Measurements from ENCODE around the gene ZSCAN2. TPM values are rescaled to one million over a fixed set of nuclear protein-coding genes. Genes with fewer than 3 reads are reported as not detected.
A peak's percentile ranks its signal among the peaks of the same experiment; 100 is the strongest.
"Not testable (repeated sequence)": the region's sequence is repeated elsewhere in the genome, so short reads cannot be mapped to it uniquely, and the experiment has no call there.

ZSCAN2 gene
- total RNA-seq, 2 experiments from 2014 or later: 10.8 to 10.9 TPM

DNA sequence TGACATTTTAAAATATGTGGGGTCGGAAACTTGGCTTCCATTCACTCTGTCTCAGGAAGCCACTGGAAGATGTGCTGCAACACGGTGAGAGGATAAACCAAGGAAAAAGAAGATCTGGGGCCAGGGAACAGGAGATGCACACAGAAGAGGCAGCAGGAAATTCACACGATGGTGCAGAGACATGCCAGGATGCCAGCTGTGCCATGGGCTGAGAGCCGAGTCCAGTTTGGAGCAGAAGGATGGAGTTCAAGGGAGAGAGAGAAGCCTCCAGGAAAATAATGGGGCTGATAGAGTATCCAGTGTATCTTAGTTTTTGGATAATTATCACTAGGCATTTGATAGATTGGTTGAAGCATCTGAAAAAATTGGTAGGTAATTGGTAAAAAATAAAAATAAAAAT lies 16.9 kb upstream of the ZSCAN2 start:
- peaks cover 14% of the 10 kb centered on the region for H3K4me1 Mint-ChIP-seq
- CTCF ChIA-PET: interaction anchor here (0.8 to 1.6 kb wide), 6 partner anchors 8 to 344 kb away, joined by 3 to 5 read pairs (median 4); partner anchors contain the start of gene ZSCAN2
- POLR2A ChIA-PET; H3K27ac Mint-ChIP-seq; H3K9me3 Mint-ChIP-seq; DNase-seq; H3K27me3 Mint-ChIP-seq; H3K4me3 Mint-ChIP-seq; H3K36me3 Mint-ChIP-seq (ENCODE audit: low read depth): not testable (repeated sequence)

DNA sequence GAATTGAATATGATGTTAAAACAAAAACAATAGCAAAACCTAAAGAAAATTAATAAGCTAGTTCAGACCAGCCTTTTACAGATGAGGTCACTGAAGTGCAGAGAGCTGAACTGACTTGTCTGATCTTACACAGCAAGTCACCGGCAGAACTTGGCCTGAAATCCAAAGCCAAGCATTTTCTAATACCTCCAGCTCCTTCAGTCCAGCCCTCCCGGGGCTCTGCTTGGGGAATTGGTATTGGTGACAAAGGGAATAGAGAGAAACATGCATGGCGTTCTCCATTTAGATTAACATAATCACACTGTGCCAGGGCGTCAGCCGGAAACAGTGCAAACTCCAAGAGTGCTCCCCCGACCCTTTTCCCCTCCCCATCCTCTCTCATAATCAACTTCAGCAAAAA lies 14.1 kb upstream of the ZSCAN2 start:
- ChIA-PET CTCF (interaction anchor here (0.8 to 2.6 kb wide), 9 partner anchors 10 to 340 kb away, joined by 3 to 28 read pairs (median 8); partner anchors contain the start of gene WDR73), POLR2A (interaction anchor here (1.6 kb wide), 1 partner anchor 12 kb away, joined by 3 read pairs; no protein-coding TSS in a partner anchor)
- peaks cover 11% of the 10 kb centered on the region for H3K27me3 Mint-ChIP-seq
- peaks cover 5% of the 10 kb centered on the region for H3K36me3 Mint-ChIP-seq (ENCODE audit: low read depth)
- peaks cover 6% of the 10 kb centered on the region for H3K9me3 Mint-ChIP-seq
- no peak for DNase-seq
- H3K4me3 Mint-ChIP-seq: no peak overlapping the region
- H3K27ac Mint-ChIP-seq: no peak overlapping the region
- peaks cover 14% of the 10 kb centered on the region for H3K4me1 Mint-ChIP-seq

GRCh38 chr15:84588053-84588874 lies 12.5 kb upstream of the ZSCAN2 start:
- H3K4me3 Mint-ChIP-seq: peak overlapping the region; percentile 43
- H3K36me3 Mint-ChIP-seq (ENCODE audit: low read depth): no peaks in the 10 kb centered on the region
- DNase-seq: peak; percentile 87
- ChIA-PET CTCF (interaction anchor here (0.6 to 2.6 kb wide), 29 partner anchors 10 to 417 kb away, joined by 3 to 28 read pairs (median 4); partner anchors contain the start of genes SEC11A, WDR73, ZNF592 and ZSCAN2), POLR2A (interaction anchor here (1.2 to 1.6 kb wide), 3 partner anchors 10 to 54 kb away, joined by 3 to 7 read pairs (median 4); no protein-coding TSS in a partner anchor)
- H3K9me3 Mint-ChIP-seq: no peaks in the 10 kb centered on the region
- peaks cover 14% of the 10 kb centered on the region for H3K27me3 Mint-ChIP-seq
- H3K4me1 Mint-ChIP-seq: peaks cover 4% of the 10 kb centered on the region
- H3K27ac Mint-ChIP-seq: no peak overlapping the region

DNA sequence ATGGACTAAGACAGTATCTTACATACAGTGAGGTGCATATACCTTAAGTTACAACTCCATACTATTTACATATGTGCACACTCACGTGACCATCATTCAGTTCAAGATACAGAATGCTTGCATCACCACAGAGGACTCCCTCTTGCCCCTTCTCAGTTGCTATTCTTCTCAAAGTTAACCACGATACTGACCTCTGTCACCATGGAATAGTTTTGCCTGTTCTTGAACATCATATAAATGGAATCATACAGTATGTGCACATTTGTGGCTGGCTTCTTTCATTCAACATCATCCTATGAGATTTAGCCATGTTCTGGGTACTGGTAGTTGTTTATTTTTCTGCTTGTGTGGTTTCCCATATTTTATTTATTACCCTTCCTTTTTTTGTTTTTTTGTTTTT lies 10.4 kb upstream of the ZSCAN2 start:
- peaks cover 11% of the 10 kb centered on the region for H3K27me3 Mint-ChIP-seq
- H3K36me3 Mint-ChIP-seq (ENCODE audit: low read depth): no peaks in the 10 kb centered on the region
- H3K27ac Mint-ChIP-seq: no peak overlapping the region
- no peaks in the 10 kb centered on the region for H3K9me3 Mint-ChIP-seq
- no peak for DNase-seq
- peaks cover 4% of the 10 kb centered on the region for H3K4me1 Mint-ChIP-seq
- POLR2A ChIA-PET: interaction anchor here (1.4 to 1.7 kb wide), 2 partner anchors 10 to 64 kb away, joined by 3 to 4 read pairs; partner anchors contain the start of genes WDR73 and ZSCAN2
- CTCF ChIA-PET: interaction anchor here (1.0 kb wide), 1 partner anchor 14 kb away, joined by 4 read pairs; no protein-coding TSS in a partner anchor
- no peak overlapping the region for H3K4me3 Mint-ChIP-seq

DNA sequence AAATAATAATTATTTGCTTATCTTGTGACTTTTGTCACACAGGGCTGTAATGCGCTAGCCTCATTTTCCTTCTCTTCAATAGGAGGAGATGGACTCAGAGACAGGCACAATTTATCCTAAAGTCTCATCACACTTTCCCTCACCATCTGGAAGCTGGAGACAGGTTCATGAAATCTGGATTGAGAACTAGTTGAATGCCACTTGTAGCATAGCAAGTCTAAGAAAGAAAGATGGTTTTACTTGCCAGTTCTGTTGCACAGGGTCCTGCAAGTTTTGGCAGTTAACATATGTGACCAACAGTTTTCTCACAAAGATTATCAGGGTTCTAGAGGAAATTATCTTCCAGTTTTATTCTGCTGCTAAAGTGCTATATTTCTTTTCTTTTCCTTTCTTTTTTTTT lies 9.0 kb upstream of the ZSCAN2 start:
- CTCF ChIA-PET: interaction anchor here (1.1 kb wide), 1 partner anchor 21 kb away, joined by 3 read pairs; no protein-coding TSS in a partner anchor

DNA sequence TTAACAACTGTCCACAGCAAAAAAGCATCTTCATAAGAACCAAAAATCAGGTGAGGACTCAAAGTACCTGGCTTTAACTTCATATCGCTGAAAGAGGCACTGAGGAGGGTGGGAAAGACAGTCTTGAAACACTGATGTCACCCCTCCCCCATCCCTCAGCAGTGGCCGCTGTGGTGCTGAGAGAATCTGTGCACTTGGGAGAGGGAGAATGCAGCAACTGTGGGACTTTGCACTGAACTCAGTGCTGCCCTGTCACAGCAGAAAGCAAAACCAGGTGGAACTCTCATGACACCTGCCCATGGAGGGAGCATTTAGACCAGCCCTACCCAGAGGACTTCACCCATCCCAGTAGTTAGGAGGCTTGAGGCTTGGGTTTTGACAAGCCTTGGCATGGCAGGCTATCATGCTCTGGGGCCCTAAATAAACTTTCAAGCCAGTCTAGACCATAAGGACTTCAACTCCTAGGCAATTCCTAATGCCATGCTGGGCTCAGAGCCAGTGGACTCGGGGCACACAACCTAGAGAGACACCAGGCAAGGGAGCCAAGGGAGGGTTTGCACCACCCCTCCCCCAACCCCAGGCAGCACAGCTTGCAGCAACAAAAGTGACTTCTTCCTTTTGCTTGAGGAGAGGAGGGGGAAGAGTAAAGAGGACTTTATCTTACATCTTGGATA lies 6.1 kb upstream of the ZSCAN2 start:
- Mint-ChIP-seq H3K27me3 (peaks cover 4% of the 10 kb centered on the region), H3K4me3 (no peak overlapping the region)

More for the DNA sequence above, 9.0 kb upstream of the ZSCAN2 start:
- Mint-ChIP-seq H3K4me3 (no peak overlapping the region), H3K27ac (no peak overlapping the region), H3K36me3 (ENCODE audit: low read depth) (no peaks in the 10 kb centered on the region), H3K4me1 (peaks cover 4% of the 10 kb centered on the region), H3K9me3 (no peaks in the 10 kb centered on the region), H3K27me3 (peaks cover 10% of the 10 kb centered on the region)
- POLR2A ChIA-PET: interaction anchor here (1.7 kb wide), 1 partner anchor 9 kb away, joined by 4 read pairs; the partner anchor contains the start of gene ZSCAN2
- no peak for DNase-seq

GRCh38 chr15:84595660-84596059 lies 5.1 kb upstream of the ZSCAN2 start:
- Mint-ChIP-seq H3K4me3 (no peak overlapping the region), H3K27me3 (peaks cover 4% of the 10 kb centered on the region), H3K36me3 (ENCODE audit: low read depth) (no peaks in the 10 kb centered on the region), H3K4me1 (peaks cover 36% of the 10 kb centered on the region), H3K27ac (no peak overlapping the region), H3K9me3 (no peaks in the 10 kb centered on the region)
- no peak for DNase-seq
- ChIA-PET CTCF (no interaction called here), POLR2A (no interaction called here)

More for the DNA sequence above, 6.1 kb upstream of the ZSCAN2 start:
- H3K27ac Mint-ChIP-seq: no peak overlapping the region
- CTCF ChIA-PET: interaction anchor here (1.0 to 1.9 kb wide), 2 partner anchors 20 to 23 kb away, joined by 4 to 8 read pairs; no protein-coding TSS in a partner anchor
- H3K9me3 Mint-ChIP-seq: no peaks in the 10 kb centered on the region
- POLR2A ChIA-PET: no interaction called here
- H3K36me3 Mint-ChIP-seq (ENCODE audit: low read depth): no peaks in the 10 kb centered on the region
- no peak for DNase-seq
- H3K4me1 Mint-ChIP-seq: peaks cover 28% of the 10 kb centered on the region

DNA sequence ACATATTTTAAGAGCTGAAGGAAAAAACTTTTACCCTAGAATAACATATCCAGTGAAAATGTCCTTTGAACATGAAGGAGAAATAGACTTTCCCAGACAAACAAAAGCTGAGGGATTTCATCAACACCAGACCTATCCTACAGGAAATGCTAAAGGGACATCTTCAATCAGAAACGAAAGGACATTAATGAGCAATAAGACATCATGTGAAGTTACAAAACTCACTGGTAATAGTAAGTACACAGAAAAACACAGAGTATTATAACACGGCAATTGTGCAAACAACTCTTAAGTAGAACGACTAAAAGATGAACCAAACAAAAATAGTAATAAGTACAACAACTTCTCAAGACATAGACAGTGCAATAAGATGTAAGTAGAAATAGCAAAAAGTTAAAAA lies 3.5 kb upstream of the ZSCAN2 start:
- Mint-ChIP-seq H3K4me1 (peaks cover 43% of the 10 kb centered on the region), H3K36me3 (ENCODE audit: low read depth) (no peaks in the 10 kb centered on the region), H3K9me3 (no peaks in the 10 kb centered on the region), H3K4me3 (no peak overlapping the region), H3K27me3 (peaks cover 4% of the 10 kb centered on the region), H3K27ac (no peak overlapping the region)
- POLR2A ChIA-PET: interaction anchor here (2.2 to 3.4 kb wide), 2 partner anchors 34 to 37 kb away, joined by 13 to 26 read pairs; no protein-coding TSS in a partner anchor
- DNase-seq: no peak
- CTCF ChIA-PET: interaction anchor here (0.6 to 3.5 kb wide), 3 partner anchors 9 to 41 kb away, joined by 3 to 22 read pairs (median 11); no protein-coding TSS in a partner anchor

DNA sequence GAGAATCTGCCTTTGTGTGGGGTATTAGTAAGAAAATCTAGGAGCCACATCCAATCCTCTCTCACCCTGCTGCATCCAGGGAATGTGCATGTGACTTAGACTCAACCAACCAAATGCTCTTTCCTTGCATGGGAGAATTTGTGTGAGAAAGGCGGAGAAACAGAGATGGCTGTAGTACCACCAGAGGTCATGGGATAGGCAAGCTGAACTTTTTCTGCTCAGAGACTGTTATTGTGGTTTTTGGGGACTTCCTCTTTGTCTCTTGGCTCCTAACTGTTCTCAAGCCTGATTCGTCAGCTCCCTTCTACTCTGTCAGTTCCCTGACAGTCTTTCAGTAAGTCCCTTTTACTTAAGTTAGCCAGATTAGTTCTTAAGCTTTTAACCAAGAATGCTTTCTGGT lies 2.6 kb upstream of the ZSCAN2 start:
- CTCF ChIA-PET: interaction anchor here (0.7 to 3.5 kb wide), 21 partner anchors 10 to 1015 kb away, joined by 3 to 22 read pairs (median 6); partner anchors contain the start of genes NMB, PDE8A, SEC11A and WDR73
- DNase-seq: peak; percentile 38
- H3K4me1 Mint-ChIP-seq: peaks cover 50% of the 10 kb centered on the region
- H3K4me3 Mint-ChIP-seq: no peak overlapping the region
- H3K27ac Mint-ChIP-seq: peak overlapping the region; percentile 82
- peaks cover 2% of the 10 kb centered on the region for H3K27me3 Mint-ChIP-seq
- POLR2A ChIA-PET: interaction anchor here (0.8 to 4.1 kb wide), 13 partner anchors 9 to 137 kb away, joined by 3 to 27 read pairs (median 6); partner anchors contain the start of genes SEC11A and WDR73
- no peaks in the 10 kb centered on the region for H3K9me3 Mint-ChIP-seq
- H3K36me3 Mint-ChIP-seq (ENCODE audit: low read depth): no peaks in the 10 kb centered on the region

GRCh38 chr15:84598993-84599392 lies 1.8 kb upstream of the ZSCAN2 start:
- peaks cover 5% of the 10 kb centered on the region for H3K36me3 Mint-ChIP-seq (ENCODE audit: low read depth)
- no peaks in the 10 kb centered on the region for H3K9me3 Mint-ChIP-seq
- H3K27me3 Mint-ChIP-seq: peaks cover 2% of the 10 kb centered on the region
- peak overlapping the region; percentile 82 for H3K27ac Mint-ChIP-seq
- CTCF ChIA-PET: interaction anchor here (0.7 to 3.5 kb wide), 20 partner anchors 11 to 382 kb away, joined by 3 to 22 read pairs (median 6); partner anchors contain the start of genes NMB, PDE8A, SEC11A and WDR73
- DNase-seq: peak; percentile 43
- peak overlapping the region; percentile 31 for H3K4me3 Mint-ChIP-seq
- POLR2A ChIA-PET: interaction anchor here (0.6 to 4.1 kb wide), 13 partner anchors 8 to 136 kb away, joined by 3 to 27 read pairs (median 6); partner anchors contain the start of genes SEC11A and WDR73
- H3K4me1 Mint-ChIP-seq: peaks cover 56% of the 10 kb centered on the region

DNA sequence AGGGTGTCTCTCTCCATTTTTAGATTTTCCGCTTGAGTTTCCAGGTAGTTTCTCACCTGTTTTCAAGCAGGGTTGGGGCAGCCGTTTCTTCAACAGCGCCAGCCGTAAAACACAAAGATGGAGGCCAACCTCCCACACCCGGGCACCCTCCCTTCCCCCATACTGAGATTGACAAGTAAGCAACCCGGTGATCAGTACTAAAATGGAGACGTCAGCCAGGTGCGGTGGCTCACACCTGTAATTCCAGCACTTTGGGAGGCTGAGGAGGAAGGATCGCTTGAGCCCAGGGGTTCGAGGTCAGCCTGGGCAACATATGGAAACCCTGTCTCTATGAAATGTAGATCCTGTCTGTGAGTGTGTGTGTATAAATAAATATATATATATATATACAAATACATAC lies 903 bp upstream of the ZSCAN2 start:
- POLR2A ChIA-PET: interaction anchor here (1.1 to 4.1 kb wide), 6 partner anchors 9 to 136 kb away, joined by 3 to 27 read pairs (median 8); partner anchors contain the start of gene WDR73
- Mint-ChIP-seq H3K36me3 (ENCODE audit: low read depth) (peaks cover 9% of the 10 kb centered on the region), H3K9me3 (no peaks in the 10 kb centered on the region), H3K4me1 (peaks cover 63% of the 10 kb centered on the region), H3K27me3 (no peaks in the 10 kb centered on the region), H3K4me3 (peak overlapping the region; percentile 91), H3K27ac (no peak overlapping the region)
- CTCF ChIA-PET: interaction anchor here (0.6 to 3.5 kb wide), 12 partner anchors 12 to 700 kb away, joined by 3 to 22 read pairs (median 10); partner anchors contain the start of genes PDE8A and WDR73
- DNase-seq: no peak

DNA sequence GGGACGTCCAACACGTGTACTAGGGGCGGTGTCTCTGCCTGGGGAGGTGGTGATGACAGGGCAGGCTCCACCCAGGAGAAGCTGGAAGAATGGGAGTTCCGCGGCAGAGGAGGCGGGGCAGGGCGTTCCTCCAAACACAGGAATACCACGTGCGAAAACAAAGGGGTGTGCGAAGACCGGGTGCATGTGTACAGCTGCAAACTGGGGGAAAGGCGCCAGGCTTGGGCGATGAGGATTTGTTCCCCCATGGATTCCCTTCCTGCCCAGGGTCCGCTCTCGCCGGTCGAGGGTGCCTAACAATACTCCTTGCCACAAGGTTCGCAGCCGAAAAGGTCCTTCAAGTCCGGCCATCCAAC lies 500 bp upstream of the ZSCAN2 start:
- ChIA-PET CTCF (interaction anchor here (1.4 to 2.1 kb wide), 3 partner anchors 13 to 55 kb away, joined by 5 to 9 read pairs (median 6); no protein-coding TSS in a partner anchor), POLR2A (interaction anchor here (1.1 to 4.1 kb wide), 5 partner anchors 9 to 135 kb away, joined by 3 to 27 read pairs (median 8); partner anchors contain the start of gene WDR73)
- H3K27me3 Mint-ChIP-seq: no peaks in the 10 kb centered on the region
- peaks cover 67% of the 10 kb centered on the region for H3K4me1 Mint-ChIP-seq
- peaks cover 12% of the 10 kb centered on the region for H3K36me3 Mint-ChIP-seq (ENCODE audit: low read depth)
- peak overlapping the region; percentile 50 for H3K27ac Mint-ChIP-seq
- DNase-seq: peak; percentile 60
- no peaks in the 10 kb centered on the region for H3K9me3 Mint-ChIP-seq
- peak overlapping the region; percentile 91 for H3K4me3 Mint-ChIP-seq
